ENCODE measurements around the gene HOXA11.

Gene HOXA11

GRCh38 chr7:27205325-27206280 is 20.6 kb upstream of the HOXA11 start:
- ATAC-seq (no peak), DNase-seq (no peak)

DNA sequence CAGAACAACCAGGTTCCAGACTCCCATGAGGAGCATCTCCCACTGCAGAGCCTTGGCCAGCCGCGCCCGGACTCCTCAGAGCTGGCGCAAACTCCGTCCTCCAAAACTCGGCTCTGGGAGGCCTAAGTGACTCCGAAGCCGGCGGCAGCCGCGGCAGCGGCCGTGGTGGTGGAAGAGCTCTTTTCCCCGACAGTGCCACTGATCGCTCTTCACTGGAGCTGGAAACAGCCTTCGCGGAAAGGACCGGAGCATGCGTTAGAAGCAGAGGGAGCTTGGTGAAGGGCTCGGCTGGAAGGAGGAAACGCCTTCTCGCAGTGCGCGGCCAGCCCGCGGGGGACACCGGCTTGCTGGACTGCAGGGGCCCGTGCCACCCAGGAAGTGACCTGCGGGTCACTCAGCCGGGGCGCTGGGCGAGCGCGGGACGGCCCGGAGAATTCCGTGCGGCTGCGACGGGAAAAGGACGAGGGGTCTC is 19.9 kb upstream of the HOXA11 start:
- ATAC-seq, result no peak
- no peak for DNase-seq

GRCh38 chr7:27203964-27204594 is 19.0 kb upstream of the HOXA11 start:
- no peak for ATAC-seq
- no peak for DNase-seq

GRCh38 chr7:27203365-27203953 is 18.4 kb upstream of the HOXA11 start:
- DNase-seq, result no peak
- no peak for ATAC-seq

DNA sequence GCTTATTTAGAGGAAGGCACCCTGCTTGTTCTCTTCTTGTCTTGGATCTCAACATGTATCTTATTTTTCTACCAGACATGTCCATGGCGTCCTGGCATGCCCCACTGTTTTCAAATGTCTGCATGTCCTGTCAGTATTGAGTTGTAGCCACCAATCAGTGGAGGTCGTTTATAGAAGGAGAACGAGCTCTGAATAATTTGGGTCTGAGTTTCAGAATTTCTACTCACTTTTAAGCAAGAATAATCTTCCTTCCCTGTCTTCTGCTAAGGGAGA is 17.8 kb upstream of the HOXA11 start:
- DNase-seq, result no peak
- ATAC-seq, result no peak

- no peak for DNase-seq
- ATAC-seq, result no peak
These were observed 17.2 kb upstream of the HOXA11 start for GRCh38 chr7:27202018-27202861.

DNA sequence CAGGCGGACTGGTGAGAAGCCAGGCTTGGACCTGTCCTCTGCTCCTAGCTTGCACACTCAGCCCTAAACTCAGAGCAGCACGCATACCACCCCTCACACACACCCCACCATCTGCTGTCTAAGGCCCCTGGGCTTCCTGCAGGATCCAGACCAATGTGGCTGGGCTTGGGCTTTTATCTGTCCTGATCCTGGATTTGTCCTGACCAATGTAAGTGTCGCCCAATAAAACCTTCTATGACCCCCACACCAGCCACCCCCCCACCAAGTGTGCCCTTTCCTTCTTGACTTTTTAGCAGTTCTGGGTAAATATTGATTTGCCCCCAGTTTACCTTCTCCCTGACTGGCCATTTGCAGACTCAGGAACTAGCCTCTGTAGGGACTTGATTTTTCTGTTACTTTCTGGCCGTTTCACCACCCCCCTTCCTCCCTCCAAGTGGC is 16.6 kb upstream of the HOXA11 start:
- ATAC-seq, result no peak
- DNase-seq, result no peak

DNA sequence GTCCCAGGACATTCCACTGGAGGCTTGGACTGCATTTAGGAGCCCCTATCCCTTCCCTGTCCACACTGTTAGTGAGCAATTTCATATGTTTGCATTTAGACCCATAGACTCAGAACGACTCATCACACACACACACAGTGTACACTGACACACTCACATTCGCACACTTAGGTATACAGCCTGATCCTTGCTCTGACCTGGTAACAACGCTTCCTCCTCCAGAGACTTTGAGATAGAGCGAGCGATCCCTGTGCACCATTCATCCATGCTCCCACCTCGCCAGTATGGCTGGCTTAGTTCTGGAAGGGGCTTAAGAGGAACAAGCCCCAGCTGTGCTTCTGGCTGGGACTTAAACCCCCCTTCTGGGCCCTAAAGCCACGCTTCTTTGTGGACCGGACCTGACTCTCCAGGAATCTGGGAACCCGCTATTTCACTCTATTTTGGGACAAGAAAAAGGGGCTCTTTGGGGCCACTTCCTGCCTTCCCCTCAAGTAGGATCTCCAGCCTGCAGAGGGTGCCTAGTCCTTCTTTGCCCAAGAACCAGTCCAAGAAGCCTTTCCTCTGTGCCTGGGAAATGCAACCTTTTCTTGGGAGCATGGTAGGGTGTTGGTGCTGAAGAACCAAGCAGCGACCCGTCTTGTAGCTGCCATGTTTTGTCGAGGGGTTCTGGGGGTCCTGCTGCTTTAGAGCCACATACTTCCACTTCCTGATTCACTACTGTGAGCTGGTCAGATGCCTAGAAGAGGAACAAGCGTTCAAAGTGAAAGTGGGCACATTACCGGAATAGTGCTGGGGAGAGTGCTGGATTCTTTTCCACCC is 15.9 kb upstream of the HOXA11 start:
- ATAC-seq (no peak), DNase-seq (no peak)

- ATAC-seq, result peak; percentile 57
- DNase-seq, result no peak
These were observed 15.1 kb upstream of the HOXA11 start, which contains the start of gene HOXA13 for GRCh38 chr7:27199849-27200760. Gene HOXA13 (minus strand): TSS chr7:27200091. CDS start chr7:27200077, 14 bp downstream.

DNA sequence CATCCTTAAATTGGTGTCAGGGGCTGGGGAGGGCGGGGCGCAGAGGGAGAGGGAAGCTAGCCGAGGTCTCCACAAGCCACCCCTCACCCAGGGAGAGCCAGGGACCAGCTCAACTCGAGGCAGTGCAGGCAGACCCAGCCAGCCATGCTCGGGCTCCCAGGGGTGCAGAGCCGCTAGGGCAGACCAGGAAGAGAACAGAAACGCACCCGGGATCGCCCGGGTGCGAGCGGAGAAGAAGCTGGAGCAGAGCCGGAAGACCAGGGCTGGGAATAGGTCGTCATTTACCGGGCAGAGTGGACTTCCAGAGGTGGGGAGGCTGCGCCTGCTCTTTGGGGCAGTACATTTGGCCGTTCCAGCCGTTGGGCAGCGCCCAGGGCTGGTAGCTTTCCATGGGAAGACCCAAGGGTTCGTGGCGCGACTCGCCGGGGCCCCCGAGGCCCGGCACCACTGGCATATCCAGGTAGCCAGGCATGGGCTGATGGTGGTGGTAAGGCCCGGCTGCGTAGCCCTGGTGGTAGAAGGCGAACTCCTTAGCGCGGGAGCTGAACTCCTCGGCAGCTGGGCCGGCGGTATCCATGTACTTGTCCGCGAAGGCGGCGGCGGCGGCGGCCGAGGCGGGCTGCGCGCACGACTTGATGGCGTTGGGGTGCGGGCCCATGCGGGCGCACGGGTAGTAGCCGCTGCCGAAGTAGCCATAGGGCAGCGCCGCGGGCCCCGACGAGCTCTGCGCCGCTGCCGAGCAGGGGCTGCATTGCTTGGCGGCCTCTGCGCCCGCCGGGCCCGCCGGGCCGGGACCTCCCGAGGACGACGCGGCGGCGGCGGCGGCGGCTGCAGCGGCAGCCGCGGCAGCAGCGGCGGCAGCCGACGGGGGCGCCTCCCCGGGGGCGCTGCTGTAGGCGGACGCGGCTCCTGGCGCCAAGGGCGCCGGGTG is 14.1 kb upstream of the HOXA11 start:
- ATAC-seq, result no peak
- DNase-seq, result no peak

DNA sequence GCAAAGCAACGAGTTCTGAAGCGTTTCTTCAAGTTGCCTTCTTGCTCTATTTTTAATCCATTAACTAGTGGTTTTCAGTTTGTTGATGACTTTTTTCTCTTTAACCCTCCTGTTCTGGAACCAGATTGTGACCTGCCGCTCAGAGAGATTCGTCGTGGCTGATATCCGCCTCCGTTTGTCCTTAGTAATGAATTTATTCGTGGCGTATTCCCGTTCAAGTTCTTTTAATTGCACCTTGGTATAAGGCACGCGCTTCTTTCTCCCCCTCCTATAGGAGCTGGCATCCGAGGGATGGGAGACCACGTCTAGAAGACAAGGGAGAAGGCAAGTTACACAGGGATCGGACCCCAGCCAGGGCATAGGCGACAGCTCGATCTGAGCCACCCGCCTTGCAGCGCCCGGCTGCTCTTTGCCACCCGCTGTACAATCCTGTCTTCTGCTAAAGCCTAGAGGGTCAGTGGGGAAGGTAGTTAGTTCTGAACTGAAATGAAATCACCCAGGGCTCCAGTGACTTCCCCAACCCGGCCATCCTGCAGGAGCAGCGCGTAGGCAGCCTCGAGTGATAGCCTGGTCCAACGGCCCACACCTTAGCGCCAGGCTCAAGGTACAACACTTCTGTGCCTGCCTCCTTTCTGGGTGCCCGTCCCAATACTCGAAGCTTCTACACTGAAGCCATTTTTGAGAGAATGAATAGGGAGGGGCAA is 13.3 kb upstream of the HOXA11 start:
- no peak for ATAC-seq
- DNase-seq, result no peak

GRCh38 chr7:27197137-27198042 is 12.4 kb upstream of the HOXA11 start:
- DNase-seq (no peak), ATAC-seq (no peak)

GRCh38 chr7:27196287-27196767 is 11.3 kb upstream of the HOXA11 start:
- DNase-seq (peak; percentile 85), ATAC-seq (no peak)

DNA sequence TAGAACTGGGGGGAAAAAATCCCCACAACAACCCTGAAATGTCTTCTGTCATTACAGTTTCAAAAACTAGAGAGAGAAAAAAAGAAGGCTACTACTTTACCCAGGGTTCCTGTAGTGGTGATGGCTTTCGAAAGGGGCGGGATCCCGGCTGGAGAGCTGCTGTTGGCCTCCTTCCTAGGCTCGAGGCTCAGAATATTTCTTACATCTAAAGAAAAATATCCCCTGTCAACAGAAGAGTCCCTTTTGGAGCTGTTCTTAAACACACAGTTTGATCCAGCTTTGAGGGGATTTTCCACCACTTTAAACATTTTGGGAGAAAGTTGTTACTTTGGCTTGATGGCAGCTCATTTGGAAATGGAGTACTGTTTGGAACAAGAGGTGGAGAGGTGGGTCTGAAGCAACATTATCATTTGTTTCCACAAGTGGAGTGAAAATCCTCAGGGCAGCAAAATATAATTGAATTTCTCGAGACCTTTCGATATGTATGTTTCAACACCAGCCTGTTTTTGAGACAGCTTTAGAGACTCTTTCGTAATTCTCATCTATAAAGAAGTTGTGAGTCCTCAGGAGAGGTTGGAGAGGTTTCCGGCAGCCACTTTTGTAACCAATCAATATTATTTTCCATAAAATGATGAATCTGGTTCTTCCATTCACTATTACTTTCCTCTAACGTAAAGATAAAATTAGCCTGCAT is 9.8 kb upstream of the HOXA11 start:
- DNase-seq (no peak), ATAC-seq (no peak)

DNA sequence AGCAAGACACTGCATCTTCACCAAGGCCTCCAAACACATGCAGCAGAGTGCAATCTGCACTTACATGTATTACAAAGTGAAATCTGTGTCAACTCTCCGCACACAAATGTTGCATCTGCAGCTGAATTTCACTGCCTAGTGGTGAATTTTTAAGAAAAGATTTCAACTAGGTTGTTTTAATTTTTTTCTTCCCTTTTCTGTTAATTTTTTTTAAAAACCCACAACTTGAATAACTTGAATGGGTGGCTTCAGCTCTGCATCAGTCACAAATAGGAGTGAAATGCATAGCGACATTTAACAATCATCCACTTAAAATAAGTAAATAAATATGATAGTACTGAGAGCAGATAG is 8.9 kb upstream of the HOXA11 start:
- ATAC-seq (no peak), DNase-seq (no peak)

- no peak for ATAC-seq
- DNase-seq, result no peak
These were observed 8.4 kb upstream of the HOXA11 start for GRCh38 chr7:27193335-27194001.
